Left lobe of liver (tissue), 2 donors: ENCODE results near the gene NUP153. TPM values are rescaled to one million over a fixed set of nuclear protein-coding genes. Genes with fewer than 3 reads are reported as not detected.

Source experiments
- ATAC-seq: fragments of 200-7000 bp; cut with Tn5 transposase; one replicate; pipeline ENCODE4 v1.9.1; 2020; ENCODE audit warnings: mild to moderate bottlenecking, moderate library complexity
- DNase-seq: peaks from one replicate; pipeline ENCODE4 v3.0.0-alpha.2; 2020; ENCODE audit warnings: low spot score
- total RNA-seq: library from RNA; stranded (reverse); gene quantifications from one replicate; pipeline ENCODE4 v1.2.1, GENCODE V29; 2021
- donor health status: DM: no; HTN: no; CAD: no; lungs with moderate emphysema.
- donor health status: DM: no; HTN: yes; CAD: no.

NUP153 gene
- total RNA-seq, 1 donor from 2014 or later = 13.5 TPM

DNA sequence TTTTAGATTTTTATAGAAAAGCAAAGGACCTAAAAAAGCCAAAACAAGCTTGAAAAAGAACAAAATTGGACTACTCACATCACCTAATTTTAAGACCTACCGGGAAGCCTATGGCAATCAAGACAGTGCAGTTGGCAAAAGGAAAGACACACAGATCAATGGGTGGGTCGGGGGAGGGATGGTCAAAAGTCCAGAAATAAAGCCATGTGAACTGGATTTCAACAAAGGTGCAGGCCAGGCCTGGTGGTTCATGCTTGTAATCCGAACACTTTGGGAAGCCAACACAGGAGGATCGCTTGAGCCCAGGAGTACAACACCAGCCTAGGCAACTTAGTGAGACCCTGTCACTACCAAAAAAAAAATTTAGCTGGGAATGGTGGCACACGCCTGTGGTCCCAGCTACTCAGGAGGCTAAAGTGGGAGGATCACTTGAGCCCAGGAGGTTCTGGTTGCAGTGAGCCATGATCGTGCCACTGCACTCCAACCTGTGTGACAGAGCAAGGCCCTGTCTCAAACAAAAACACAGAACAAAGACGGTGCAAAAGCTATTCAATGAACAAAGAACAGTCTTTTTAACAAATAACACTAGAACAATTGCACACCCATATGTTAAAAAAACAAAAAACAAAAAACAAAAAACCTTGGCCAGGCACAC, 34.5 kb downstream of the NUP153 start:
- DNase-seq = peak; percentile 82
- peak; percentile 97 for ATAC-seq

DNA sequence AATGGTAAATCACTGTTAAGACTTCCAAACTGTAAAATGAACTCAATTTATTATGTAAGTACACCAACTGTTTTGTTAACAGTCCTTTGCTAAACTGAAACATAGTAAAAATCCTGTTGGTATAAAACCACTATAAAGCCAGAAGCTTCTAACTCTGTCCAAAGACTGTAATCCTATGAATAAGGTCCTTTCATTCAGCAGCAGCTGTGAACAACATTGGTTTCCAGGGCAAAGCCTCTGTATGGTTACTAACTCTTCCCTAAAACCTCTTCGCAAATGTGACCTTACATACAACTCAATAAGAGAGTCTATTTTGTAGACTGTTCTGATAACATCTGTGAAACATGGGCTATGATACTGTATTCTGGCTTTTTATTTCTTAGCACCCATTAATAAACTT, 40.1 kb downstream of the NUP153 start:
- no peak for ATAC-seq
- no peak for DNase-seq

DNA sequence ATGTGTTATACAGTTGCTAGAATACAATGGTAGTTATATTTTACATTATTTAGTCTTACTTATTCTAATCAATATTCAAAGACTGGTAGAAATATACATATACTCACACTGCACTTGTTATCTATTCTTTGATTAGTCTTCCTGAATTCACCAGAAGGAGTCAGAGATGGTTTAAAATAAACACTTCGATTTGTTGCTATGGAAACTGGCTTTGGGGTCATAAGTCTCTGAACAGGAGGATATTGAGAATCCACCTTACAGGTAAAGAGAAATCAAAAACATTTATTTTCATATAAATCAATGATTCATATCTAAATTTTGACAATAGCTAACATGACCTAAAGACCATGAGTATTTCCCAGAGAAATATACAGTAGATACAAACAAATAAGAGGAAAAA, 41.6 kb downstream of the NUP153 start:
- no peak for DNase-seq
- no peak for ATAC-seq

DNA sequence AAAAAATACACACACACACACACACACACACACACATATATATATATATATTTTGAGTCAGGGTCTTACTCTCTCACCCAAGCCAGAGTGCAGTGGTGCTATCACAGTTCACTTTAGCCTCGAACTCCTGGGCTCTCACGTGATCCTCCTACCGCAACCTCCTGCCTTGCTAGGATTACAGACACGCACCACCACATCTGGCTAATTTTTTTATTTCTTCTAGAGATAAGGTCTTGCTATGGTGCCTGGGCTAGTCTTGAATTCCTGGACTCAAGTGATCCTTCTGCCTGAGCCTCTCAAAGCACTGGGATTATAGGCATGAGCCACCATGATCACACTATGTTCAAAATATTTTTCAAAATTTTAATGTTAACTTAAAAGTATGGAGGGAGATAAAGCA, 43.5 kb downstream of the NUP153 start:
- ATAC-seq (no peak), DNase-seq (no peak)

DNA sequence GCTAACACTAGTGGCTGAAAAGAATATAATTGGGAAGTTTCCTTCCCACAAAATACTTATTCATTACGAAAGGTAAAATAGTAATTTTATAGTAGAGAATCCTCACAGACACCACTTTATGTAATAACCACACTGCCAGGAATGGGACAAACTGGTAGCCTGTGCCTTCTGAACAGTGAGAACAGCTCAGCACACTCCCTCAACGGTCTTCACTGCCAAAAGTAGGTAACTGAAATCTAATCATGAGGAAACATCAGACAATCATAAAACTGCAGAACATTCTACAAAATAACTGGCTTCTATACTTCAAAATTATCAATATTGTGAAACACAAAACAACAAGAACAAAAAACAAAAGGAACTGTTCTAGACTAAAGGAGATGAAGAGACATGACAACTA, 44.1 kb downstream of the NUP153 start:
- ATAC-seq (no peak), DNase-seq (no peak)

DNA sequence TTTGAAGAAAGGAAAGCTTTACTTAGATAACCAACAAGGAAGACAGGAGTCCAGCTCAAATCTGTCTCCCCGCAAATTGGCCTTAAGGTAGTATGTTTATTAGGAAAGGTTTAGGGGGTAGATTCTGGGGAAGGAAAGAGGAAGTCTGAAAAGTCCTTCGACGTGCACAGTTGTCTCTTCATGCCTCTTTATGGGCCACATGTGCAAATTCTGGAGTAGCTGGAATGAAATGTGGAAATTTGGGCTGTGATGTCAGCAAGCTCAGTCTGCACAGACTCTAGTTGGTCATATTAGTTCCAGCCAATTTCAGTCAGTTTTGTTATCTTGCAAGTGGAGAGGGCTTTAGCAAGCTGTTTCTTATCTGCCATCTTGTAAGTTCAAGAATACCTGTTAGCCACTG, 50.1 kb downstream of the NUP153 start:
- ATAC-seq (no peak), DNase-seq (no peak)

DNA sequence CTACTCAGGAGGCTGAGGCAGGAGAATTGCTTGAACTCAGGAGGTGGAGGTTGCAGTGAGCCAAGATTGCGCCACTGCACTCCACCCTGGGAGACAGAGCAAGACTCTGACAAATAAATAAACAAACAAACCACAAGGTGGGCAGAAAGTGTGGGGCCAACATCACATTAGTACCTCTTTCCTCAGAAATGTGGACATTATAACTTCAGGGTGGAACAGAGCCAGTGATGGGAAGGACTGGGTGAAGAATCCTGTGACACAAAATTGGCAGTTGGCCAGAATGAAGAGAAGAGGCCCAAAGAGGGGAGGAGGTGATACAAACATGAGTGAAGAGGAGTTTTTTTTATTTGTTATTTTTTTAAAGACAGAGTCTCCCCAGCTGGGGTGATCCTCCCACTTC, 50.6 kb downstream of the NUP153 start:
- ATAC-seq = peak; percentile 34
- DNase-seq = no peak

DNA sequence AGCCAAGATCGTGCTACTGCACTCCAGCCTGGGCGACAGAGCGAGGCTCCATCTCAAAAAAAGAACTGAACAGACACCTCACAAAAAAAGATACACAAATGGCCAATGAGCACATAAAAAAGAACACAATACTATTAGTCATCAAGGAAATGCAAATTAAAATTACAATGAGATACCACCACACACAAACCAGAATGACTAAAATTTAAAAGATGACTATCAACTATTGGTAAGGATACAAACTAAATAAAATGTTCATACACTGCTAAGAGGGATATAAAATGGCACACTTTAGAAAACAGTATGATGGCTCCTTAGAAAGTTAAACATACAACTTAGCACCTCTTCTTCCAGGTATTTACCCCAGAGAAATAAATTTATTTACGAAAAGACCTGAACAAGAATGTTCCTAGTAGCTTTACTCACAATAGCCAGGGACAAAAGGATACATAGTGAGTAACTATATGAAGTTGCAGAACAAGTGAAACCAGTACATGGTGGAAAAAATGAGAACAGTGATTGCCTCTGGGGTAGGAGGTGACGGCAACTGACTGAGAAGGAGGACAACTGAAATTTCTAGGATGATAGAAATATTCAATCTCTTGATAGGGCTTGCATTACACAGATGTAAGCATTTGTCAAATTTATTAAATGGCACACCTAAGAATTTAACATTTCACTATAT, 53.4 kb downstream of the NUP153 start:
- DNase-seq (no peak), ATAC-seq (no peak)

DNA sequence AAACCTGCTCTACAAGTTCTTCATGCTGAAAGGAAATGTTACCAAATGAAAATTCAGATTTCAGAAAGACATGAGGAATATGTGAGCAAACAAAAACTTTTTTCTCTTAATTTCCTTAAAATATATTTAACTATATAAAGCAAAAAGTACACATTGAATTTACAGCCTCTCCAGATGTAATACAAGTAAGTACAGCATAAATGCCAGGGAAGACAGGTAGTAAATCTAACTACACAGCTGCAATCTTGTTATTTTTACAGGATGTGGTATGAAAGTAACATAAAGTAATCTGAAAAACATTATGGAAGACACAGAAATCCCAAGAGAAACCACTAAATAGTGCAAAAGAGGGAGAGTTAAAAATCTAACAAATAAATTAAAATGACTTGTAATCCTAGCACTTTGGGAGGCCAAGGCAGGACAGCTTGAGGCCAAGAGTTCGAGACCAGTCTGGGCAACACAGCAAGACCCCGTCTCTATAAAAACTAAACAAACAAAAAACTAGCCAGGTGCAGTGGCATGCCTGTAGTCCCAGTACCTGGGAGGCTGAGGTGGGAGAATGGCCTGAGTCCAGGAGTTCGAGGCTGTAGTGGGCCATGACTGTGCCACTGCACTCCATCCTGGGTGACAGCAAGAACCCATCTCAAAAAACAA, 55.9 kb downstream of the NUP153 start:
- DNase-seq (no peak), ATAC-seq (no peak)

DNA sequence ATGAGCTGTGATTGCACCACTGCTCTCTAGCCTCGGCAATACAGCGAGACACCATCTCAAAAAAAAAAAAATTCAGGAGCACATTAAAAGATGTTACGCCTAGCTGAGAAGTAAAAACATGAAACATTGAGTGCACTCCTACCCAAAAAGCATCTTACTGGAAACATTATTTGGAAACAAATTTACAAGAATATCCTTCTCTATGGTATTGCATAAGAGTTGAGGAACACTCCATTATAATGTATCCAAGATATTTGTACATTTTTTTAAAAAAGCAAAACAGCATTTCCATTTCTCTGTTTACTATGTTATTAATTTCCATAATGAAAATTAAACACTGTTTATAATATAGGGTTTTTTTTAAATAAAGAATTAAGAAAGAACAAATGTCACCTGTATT, 58.0 kb downstream of the NUP153 start:
- DNase-seq = no peak
- no peak for ATAC-seq

DNA sequence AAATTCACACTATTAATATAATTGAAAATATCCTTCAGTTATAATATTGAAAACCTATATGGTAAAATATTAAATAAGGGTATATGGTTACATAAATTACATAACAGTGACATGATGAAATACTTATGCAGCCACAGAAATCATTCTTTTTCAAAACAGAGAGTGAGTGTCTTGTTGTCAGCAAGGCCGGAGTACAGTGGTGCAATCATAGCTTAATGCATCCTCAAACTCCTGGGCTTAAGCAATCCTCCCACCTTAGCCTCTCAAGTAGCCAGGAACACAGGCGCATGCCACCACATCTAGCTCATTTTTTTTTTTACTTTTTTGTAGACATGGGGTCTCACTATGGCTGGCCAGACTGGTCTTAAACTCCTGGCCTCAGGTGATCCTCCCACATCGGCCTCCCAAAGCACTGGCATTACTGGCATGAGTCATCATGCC, 66.2 kb downstream of the NUP153 start:
- no peak for DNase-seq
- ATAC-seq = no peak

DNA sequence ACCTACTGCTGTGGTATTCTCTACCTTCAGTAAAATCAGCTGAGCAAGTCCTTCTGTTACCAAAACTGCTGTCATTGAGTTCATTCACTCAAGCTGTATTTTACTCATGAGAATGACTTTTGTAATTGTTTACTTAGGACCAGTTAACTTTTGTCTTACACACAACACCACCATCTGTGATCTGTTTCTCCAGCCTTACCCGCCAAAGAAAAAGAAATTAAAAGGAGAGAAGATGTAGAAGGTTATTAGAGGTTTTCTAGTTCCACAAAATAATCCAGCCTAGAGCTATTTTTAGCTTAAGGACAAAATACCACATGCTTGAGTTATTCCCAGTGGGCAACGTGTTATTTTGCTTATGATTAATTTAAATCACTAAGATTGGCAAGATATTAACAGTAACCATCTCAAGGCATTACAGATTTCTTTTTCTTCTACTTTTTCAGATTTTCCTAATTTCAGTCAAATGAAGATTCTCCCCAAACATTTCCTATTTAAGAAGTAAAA, 68.5 kb downstream of the NUP153 start:
- DNase-seq = no peak
- ATAC-seq = no peak

DNA sequence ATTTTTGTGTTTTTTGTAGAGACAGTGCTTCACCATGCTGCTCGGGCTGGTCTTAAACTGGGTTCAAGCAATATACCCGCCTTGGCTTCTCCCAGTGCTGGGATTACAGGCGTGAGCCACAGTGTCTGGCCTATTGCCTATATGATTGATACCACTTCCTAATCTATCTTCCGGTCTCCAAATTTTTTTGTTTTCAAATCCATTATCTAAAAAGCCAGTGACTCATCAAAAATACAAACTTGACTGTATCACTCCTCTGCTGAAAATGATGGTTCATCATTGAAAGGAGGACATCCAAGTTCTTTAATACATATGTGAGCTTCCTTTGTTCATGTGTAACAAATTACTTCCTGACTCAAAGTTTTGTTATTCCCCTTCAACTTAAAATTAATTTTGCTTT, 71.2 kb downstream of the NUP153 start:
- ATAC-seq (no peak), DNase-seq (no peak)

DNA sequence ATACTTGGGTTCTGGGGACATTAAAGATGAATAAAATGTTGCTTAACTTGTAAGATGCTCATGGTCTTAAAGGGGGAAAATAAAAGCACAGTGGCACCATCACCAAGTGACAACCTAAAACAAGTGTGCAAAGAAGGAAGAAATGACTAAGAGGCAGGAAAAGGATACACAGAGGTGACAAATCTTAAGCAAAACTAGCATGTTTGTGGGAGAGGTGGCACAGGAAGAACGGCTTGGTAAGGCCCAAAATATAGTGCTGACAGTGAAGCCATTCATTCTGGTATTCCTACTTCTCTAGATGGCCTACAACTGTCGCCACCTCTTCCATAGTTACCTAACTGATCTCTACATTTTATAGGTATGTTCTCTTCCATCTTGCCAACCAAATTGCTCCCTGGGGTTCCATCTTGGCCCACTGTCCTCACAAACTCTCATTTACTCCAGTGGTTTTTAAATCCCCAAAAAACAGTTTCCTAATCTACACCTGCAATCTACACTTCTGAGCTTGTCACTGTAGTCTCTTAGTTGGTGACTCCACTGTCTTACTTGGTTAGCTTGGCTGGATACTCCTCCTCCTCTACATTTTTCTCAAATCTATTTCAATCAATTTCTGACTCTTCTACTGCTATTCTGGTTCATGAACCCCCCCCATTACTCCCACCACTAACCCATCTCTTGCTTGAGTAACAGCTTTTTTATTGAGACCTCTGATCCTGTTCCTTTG, 73.1 kb downstream of the NUP153 start:
- no peak for DNase-seq
- no peak for ATAC-seq

DNA sequence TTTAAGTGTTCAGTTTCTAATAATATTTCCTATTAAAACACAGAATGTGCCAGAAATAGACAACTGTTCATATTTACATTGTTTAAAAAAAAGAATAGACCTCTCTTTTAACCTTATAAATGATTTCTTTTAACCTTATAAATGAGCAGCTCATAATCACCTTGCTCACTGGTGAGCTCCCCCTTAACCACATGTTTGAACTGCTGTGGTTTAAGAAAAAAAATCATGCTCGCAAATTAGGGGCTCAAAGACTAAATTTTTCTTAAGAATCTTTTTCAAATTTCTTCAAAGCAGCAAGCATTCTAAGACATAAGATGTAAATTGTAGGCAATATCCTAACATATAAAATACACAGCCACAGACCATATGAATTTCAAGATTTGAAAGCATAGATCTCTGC, 73.8 kb downstream of the NUP153 start:
- ATAC-seq = no peak
- DNase-seq = no peak

DNA sequence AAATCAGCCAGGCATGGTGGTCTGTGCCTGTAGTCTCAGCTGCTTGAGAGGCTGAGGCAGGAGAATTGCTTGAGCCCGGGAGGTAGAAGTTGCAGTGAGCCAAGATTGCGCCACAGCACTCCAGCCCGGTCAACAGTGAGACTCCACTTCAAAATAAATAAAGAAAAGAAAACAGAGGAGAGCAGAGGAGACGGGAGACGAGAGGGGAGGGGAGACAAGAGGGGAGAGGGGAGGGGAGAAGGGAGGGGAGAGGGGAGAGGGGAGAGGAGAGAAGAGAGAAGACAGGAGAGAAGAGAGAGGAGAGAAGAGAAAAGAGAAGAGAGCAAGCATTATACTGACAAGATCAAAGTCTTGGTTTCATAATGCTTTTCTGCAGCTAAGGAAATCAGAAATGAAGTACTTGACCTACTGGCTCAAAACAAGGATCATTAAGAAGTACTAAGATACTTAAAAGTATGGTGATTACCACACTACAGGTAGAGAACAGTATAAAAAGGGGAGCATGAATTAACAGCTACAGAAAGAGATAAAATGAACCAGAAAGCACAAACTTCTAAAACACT, 76.1 kb downstream of the NUP153 start:
- ATAC-seq (peak; percentile 87), DNase-seq (peak; percentile 66)

DNA sequence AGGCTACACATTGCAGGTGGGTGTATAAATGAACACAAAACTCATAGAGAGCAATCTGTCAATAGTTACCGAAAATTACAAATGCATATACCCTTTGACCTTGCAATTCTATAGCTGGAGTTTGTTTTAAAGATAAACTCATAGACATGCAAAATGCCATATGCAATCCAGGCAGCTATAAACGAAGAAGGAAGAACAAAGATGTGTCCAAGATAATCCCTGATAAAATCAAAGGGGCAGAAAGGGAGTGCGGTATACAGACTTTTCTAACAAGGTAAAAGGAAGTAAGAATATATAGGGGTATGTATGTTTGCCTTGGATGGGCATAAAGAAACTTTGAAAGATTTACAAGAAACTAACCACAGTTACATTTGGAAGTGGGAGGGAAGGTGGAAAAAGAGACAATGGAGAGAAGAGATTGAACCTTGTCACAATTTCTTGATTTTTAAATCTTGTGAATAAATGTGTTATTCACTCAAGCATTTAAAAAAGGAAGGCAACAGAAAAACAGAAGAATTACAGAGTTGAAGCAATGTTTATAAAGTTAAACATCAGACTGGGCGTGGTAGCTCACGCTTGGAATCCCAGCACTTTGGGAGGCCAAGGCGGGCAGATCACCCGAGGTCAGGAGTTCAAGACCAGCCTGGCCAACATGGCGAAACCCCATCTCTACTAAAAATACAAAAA, 76.8 kb downstream of the NUP153 start:
- ATAC-seq (peak; percentile 49), DNase-seq (no peak)

DNA sequence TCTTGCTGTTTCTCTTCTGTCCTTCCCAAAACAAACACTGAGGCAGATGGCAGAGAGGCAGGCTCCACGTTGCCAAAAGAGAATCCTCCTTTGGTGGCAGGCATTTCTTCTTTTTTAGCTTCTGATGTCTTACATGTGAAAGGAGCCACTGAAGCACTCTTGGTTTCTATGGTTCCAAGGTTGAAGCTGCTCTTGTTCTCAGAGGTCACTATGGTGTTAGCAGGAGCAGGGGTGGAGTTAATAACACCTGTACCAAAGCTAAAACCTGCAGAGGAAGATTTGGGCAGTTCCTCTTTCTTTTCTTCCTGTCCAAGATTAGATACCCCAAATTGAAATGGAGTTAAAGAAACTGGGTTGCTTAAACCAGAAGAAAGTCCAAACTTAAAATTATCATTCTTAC, 77.9 kb downstream of the NUP153 start:
- DNase-seq = no peak
- ATAC-seq = no peak

DNA sequence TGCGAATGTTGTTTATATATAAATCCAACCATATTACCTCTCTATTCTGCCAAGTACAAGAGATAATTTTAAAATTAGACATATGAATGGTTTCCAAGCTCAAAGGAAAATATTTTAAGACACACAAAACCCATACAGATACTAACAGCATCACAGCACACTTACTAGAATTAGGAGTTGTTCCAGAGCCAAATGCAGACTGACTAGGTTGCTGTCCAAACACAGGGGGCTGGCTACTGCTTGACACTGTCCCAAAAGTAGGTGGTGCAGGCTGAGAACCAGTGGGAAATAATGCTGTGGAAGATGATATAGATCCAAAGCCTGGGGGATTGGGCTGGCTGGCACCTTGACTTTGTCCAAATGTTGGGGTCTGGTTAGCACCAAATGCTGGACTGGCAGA, 82.3 kb downstream of the NUP153 start:
- no peak for ATAC-seq
- DNase-seq = no peak

DNA sequence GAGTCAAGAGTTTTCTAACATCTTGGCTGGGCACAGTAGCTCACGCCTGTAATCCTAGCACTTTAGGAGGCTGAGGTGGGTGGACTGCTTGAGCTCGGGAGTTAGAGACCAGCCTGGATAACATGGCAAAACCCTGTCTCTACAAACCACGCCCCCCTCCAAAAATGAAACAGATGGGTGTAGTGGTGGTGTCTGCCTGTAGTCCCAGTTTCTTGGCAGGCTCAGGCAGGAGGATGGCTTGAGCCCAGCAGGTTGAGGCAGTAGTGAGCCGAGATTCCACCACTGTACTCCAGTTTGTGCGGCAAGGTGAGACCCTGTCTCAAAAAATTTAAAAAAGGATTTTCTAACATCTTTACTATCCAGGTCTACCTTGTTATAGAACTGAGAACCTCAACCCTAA, 84.6 kb downstream of the NUP153 start:
- ATAC-seq (no peak), DNase-seq (no peak)

DNA sequence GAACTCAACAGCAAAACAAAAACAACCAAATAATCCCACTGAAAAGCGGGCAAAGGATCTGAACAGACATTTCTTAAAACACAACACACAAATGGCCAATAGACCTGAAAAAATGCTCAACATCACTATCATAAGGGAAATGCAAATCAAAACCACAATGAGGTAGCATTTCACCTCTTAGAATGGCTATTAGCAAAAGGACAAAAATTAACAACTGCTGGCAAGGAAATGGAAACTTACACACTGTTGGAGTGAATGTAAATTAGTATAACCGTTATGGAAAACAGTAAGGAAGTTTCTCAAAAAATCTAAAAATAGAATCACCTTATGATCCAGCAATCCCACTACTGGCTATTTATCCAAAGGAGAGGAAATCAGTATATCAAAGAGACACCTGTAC, 85.7 kb downstream of the NUP153 start:
- ATAC-seq (no peak), DNase-seq (no peak)
